Ovary (tissue), 3 donors: Measurements from ENCODE around the gene RERE.

Source experiments
- CTCF ChIP-seq, 3 donors: fragments of 450-650 bp in 2 of 3; fragments of 200-600 bp in 1 of 3; IDR thresholded peaks; one replicate each; pipeline versions ENCODE4 v1.5.1 to v1.8.0; 2016 to 2022; ENCODE audit warnings: antibody characterized with exemption in 3 of 3, mild to moderate bottlenecking in 1 of 3
- POLR2A ChIP-seq: fragments of 450-650 bp; IDR thresholded peaks from one replicate; pipeline ENCODE4 v1.6.1; 2017; ENCODE audit warnings: antibody characterized with exemption, mild to moderate bottlenecking, moderate library complexity
- donor health status: DM: no; HTN: no; CAD: no.

GRCh38 chr1:8334106-8334851, 483.2 kb downstream of the RERE start:
- TF ChIP-seq CTCF (IDR thresholded peaks at IDR 0.05), result no peak
- no peak for TF ChIP-seq POLR2A
